ENCODE measurements around the gene FAM210B. TPM values are rescaled to one million over a fixed set of nuclear protein-coding genes. Genes with fewer than 3 reads are reported as not detected.

Gene FAM210B
- total and polyA plus RNA-seq, 8 donors: 11.3 to 42.6 (median 30.4) TPM

GRCh38 chr20:56382696-56383095 is 23.9 kb downstream of the FAM210B start:
- Histone ChIP-seq H3K27ac (no peak overlapping the region), H3K4me3 (no peak overlapping the region), H3K36me3 (peaks cover 0 to 58% (median 8%) of the 10 kb centered on the region in 4 donors), H3K4me1 (peaks cover 0 to 10% (median 5%) of the 10 kb centered on the region in 4 donors), H3K9me3 (no peaks in the 10 kb centered on the region), H3K27me3 (no peaks in the 10 kb centered on the region)
- WGBS, 5 donors: 37 to 57% (median 44%) methylated on average over 4 of the region's 4 CpGs
- TF ChIP-seq POLR2A (IDR thresholded peaks at IDR 0.05) (no peak), CTCF (IDR thresholded peaks at IDR 0.05) (no peak), EP300 (IDR thresholded peaks at IDR 0.05) (no peak), POLR2AphosphoS5 (IDR thresholded peaks at IDR 0.05) (no peak)
- DNase-seq: no peak
- intact Hi-C loops (cut with DNase I; ENCODE audit: low total_unique reads): no loop called here

- no peaks in the 10 kb centered on the region for H3K27me3 ChIP-seq
- H3K4me1 ChIP-seq: peaks cover 0 to 10% (median 5%) of the 10 kb centered on the region in 4 donors
- no peak for DNase-seq
- WGBS, 5 donors: 88 to 93% (median 91%) methylated on average over 8 of the region's 8 CpGs
- H3K27ac ChIP-seq: no peak overlapping the region
- TF ChIP-seq POLR2A (IDR thresholded peaks at IDR 0.05) (no peak), POLR2AphosphoS5 (IDR thresholded peaks at IDR 0.05) (no peak), EP300 (IDR thresholded peaks at IDR 0.05) (no peak), CTCF (IDR thresholded peaks at IDR 0.05) (no peak)
- intact Hi-C loops (cut with DNase I; ENCODE audit: low total_unique reads): no loop called here
- H3K36me3 ChIP-seq: peaks cover 0 to 58% (median 8%) of the 10 kb centered on the region in 4 donors
- H3K9me3 ChIP-seq: no peaks in the 10 kb centered on the region
- no peak overlapping the region for H3K4me3 ChIP-seq
These were observed 24.6 kb downstream of the FAM210B start for GRCh38 chr20:56383334-56383733.

- intact Hi-C loops (cut with DNase I; ENCODE audit: low total_unique reads): no loop called here
- no peak for TF ChIP-seq POLR2AphosphoS5 (IDR thresholded peaks at IDR 0.05)
- no peak for TF ChIP-seq POLR2A (IDR thresholded peaks at IDR 0.05)
- TF ChIP-seq EP300 (IDR thresholded peaks at IDR 0.05): no peak
- no peak for TF ChIP-seq CTCF (IDR thresholded peaks at IDR 0.05)
- no peaks in the 10 kb centered on the region for H3K27me3 ChIP-seq
- no peaks in the 10 kb centered on the region for H3K9me3 ChIP-seq
- peaks cover 0 to 60% (median 8%) of the 10 kb centered on the region in 4 donors for H3K36me3 ChIP-seq
- no peak for DNase-seq
- no peak overlapping the region for H3K4me3 ChIP-seq
- peaks cover 0 to 13% (median 2%) of the 10 kb centered on the region in 4 donors for H3K4me1 ChIP-seq
- WGBS, 5 donors: 89 to 97% (median 96%) methylated on average over 4 of the region's 4 CpGs
- H3K27ac ChIP-seq: no peak overlapping the region
These were observed 26.4 kb downstream of the FAM210B start for GRCh38 chr20:56385130-56385529.

GRCh38 chr20:56386219-56386618 is 27.4 kb downstream of the FAM210B start:
- no peak for DNase-seq
- Histone ChIP-seq H3K27ac (no peak overlapping the region), H3K4me1 (peaks cover 5 to 14% (median 8%) of the 10 kb centered on the region in 4 donors), H3K4me3 (no peak overlapping the region), H3K9me3 (no peaks in the 10 kb centered on the region), H3K27me3 (no peaks in the 10 kb centered on the region), H3K36me3 (peaks cover 0 to 60% (median 8%) of the 10 kb centered on the region in 4 donors)
- WGBS, 5 donors: 94 to 97% (median 96%) methylated on average over 6 of the region's 6 CpGs
- TF ChIP-seq POLR2A (IDR thresholded peaks at IDR 0.05) (no peak), CTCF (IDR thresholded peaks at IDR 0.05) (no peak), POLR2AphosphoS5 (IDR thresholded peaks at IDR 0.05) (no peak), EP300 (IDR thresholded peaks at IDR 0.05) (no peak)
- intact Hi-C loops (cut with DNase I; ENCODE audit: low total_unique reads): no loop called here

All from stomach (tissue), 9 donors.